ENCODE results near the gene CEP170B. TPM values are rescaled to one million over a fixed set of nuclear protein-coding genes. Genes with fewer than 3 reads are reported as not detected.

The CEP170B gene
- total RNA-seq, 1 donor from 2014 or later, result 30.3 TPM

GRCh38 chr14:104927901-104928300 lies 62.8 kb downstream of the CEP170B start:
- Histone ChIP-seq H3K9me3 (no peaks in the 10 kb centered on the region), H3K4me3 (no peak overlapping the region), H3K36me3 (no peaks in the 10 kb centered on the region), H3K27ac (no peak overlapping the region), H3K4me1 (no peaks in the 10 kb centered on the region), H3K27me3 (no peaks in the 10 kb centered on the region)
- no peak for TF ChIP-seq CTCF (IDR thresholded peaks at IDR 0.05)
- intact Hi-C loops (cut with DNase I), result no loop called here
- DNase-seq, result no peak
- no peak for ATAC-seq

GRCh38 chr14:104928391-104929133 lies 63.5 kb downstream of the CEP170B start:
- Histone ChIP-seq H3K27me3 (no peaks in the 10 kb centered on the region), H3K27ac (no peak overlapping the region), H3K9me3 (no peaks in the 10 kb centered on the region), H3K36me3 (no peaks in the 10 kb centered on the region), H3K4me1 (no peaks in the 10 kb centered on the region), H3K4me3 (no peak overlapping the region)
- intact Hi-C loops (cut with DNase I), result no loop called here
- TF ChIP-seq CTCF (IDR thresholded peaks at IDR 0.05), result no peak
- ATAC-seq, result no peak
- DNase-seq, result no peak

- Histone ChIP-seq H3K27me3 (no peaks in the 10 kb centered on the region), H3K27ac (no peak overlapping the region), H3K9me3 (no peaks in the 10 kb centered on the region), H3K4me3 (no peak overlapping the region), H3K4me1 (no peaks in the 10 kb centered on the region), H3K36me3 (no peaks in the 10 kb centered on the region)
- no peak for ATAC-seq
- intact Hi-C loops (cut with DNase I), result no loop called here
- no peak for TF ChIP-seq CTCF (IDR thresholded peaks at IDR 0.05)
- peak; percentile 63 for DNase-seq
These were observed 64.5 kb downstream of the CEP170B start for GRCh38 chr14:104929268-104930230.

GRCh38 chr14:104930526-104931303 lies 65.6 kb downstream of the CEP170B start:
- Histone ChIP-seq H3K27ac (no peak overlapping the region), H3K4me3 (no peak overlapping the region), H3K9me3 (no peaks in the 10 kb centered on the region), H3K36me3 (no peaks in the 10 kb centered on the region), H3K4me1 (no peaks in the 10 kb centered on the region), H3K27me3 (no peaks in the 10 kb centered on the region)
- intact Hi-C loops (cut with DNase I), result no loop called here
- ATAC-seq (no peak), DNase-seq (peak; percentile 65)
- TF ChIP-seq CTCF (IDR thresholded peaks at IDR 0.05), result no peak

GRCh38 chr14:104931304-104931770 lies 66.3 kb downstream of the CEP170B start:
- H3K36me3 ChIP-seq, result no peaks in the 10 kb centered on the region
- no peak for TF ChIP-seq CTCF (IDR thresholded peaks at IDR 0.05)
- no peak overlapping the region for H3K4me3 ChIP-seq
- H3K9me3 ChIP-seq, result no peaks in the 10 kb centered on the region
- DNase-seq (no peak), ATAC-seq (no peak)
- intact Hi-C loops (cut with DNase I), result no loop called here
- no peak overlapping the region for H3K27ac ChIP-seq
- no peaks in the 10 kb centered on the region for H3K4me1 ChIP-seq
- H3K27me3 ChIP-seq, result no peaks in the 10 kb centered on the region

All from upper lobe of right lung (tissue), 1 donor.